ENCODE data around the gene EPB41L4A. TPM values are rescaled to one million over a fixed set of nuclear protein-coding genes. Genes with fewer than 3 reads are reported as not detected.

The EPB41L4A gene
- total and polyA plus RNA-seq, 2 donors (not counting 3 experiments of a cell fraction or from before 2014, with no cell fraction given), result 6.0 to 17.9 TPM

- Histone ChIP-seq H3K4me3 (replicated peaks in 1 of 3; ENCODE audit: insufficient read depth in 1 of 3, low read depth in 1 of 3, low read length in 3 of 3) (no peak overlapping the region), H3K9me3 (replicated peaks; ENCODE audit: control insufficient read depth, insufficient read depth, low read length) (no peaks in the 10 kb centered on the region), H3K79me2 (ENCODE audit: control insufficient read depth, insufficient read depth, low read length) (no peaks in the 10 kb centered on the region), H3K36me3 (ENCODE audit: control insufficient read depth in 2 of 2, extremely low read depth in 1 of 2, insufficient read depth in 2 of 2, low read length in 2 of 2) (no peaks in the 10 kb centered on the region), H3K27me3 (ENCODE audit: control insufficient read depth in 2 of 2, insufficient read depth in 2 of 2, low read length in 2 of 2) (no peaks in the 10 kb centered on the region), H3K27ac (ENCODE audit: insufficient read depth, low read depth, low read length) (no peak overlapping the region), H4K20me1 (replicated peaks; ENCODE audit: control insufficient read depth, extremely low read depth, insufficient read depth, low read length) (no peaks in the 10 kb centered on the region), H3K4me2 (ENCODE audit: insufficient read depth, low read length) (no peak overlapping the region), H2AFZ (ENCODE audit: low read depth, low read length) (no peak overlapping the region), H3K4me1 (ENCODE audit: control insufficient read depth, extremely low read depth, insufficient read depth, low read length) (no peaks in the 10 kb centered on the region), H3K9ac (replicated peaks; ENCODE audit: extremely low read depth, insufficient read depth, low read length) (no peak overlapping the region), H3K9me1 (replicated peaks; ENCODE audit: control insufficient read depth, extremely low read depth, insufficient read depth, low read length) (no peaks in the 10 kb centered on the region)
- DNase-seq (ENCODE audit: low read depth, low spot score) (no peak), FAIRE-seq (no peak)
- no peak for TF ChIP-seq EZH2 (IDR thresholded peaks at IDR 0.05; ENCODE audit: borderline replicate concordance, low read depth, low read length, severe bottlenecking)
- no peak for TF ChIP-seq CTCF (IDR thresholded peaks at IDR 0.05; ENCODE audit: extremely low read depth in 1 of 2, insufficient read depth in 1 of 2, low read depth in 1 of 2, low read length in 2 of 2)
- TF ChIP-seq POLR2A (IDR thresholded peaks at IDR 0.05; ENCODE audit: low read depth, low read length), result no peak
- dilution Hi-C loops (cut with MboI; ENCODE audit: extremely low pct_ligation_motif_present, low sequenced_read_pairs) (no loop called here), intact Hi-C loops (cut with micrococcal nuclease) (no loop called here)
- CTCF ChIA-PET, result no interaction called here
- POLR2A ChIA-PET, result no interaction called here
- no TSS peak for BruUV-seq (replicated peaks)
Observed at GRCh38 chr5:112275671-112276070, 143.4 kb downstream of the EPB41L4A start.

- Histone ChIP-seq H3K4me2 (ENCODE audit: insufficient read depth, low read length) (no peak overlapping the region), H3K27me3 (ENCODE audit: control insufficient read depth in 2 of 2, insufficient read depth in 2 of 2, low read length in 2 of 2) (no peaks in the 10 kb centered on the region), H3K9me1 (replicated peaks; ENCODE audit: control insufficient read depth, extremely low read depth, insufficient read depth, low read length) (no peaks in the 10 kb centered on the region), H3K27ac (ENCODE audit: insufficient read depth, low read depth, low read length) (no peak overlapping the region), H3K9ac (replicated peaks; ENCODE audit: extremely low read depth, insufficient read depth, low read length) (no peak overlapping the region), H3K4me1 (ENCODE audit: control insufficient read depth, extremely low read depth, insufficient read depth, low read length) (no peaks in the 10 kb centered on the region), H3K36me3 (ENCODE audit: control insufficient read depth in 2 of 2, extremely low read depth in 1 of 2, insufficient read depth in 2 of 2, low read length in 2 of 2) (no peaks in the 10 kb centered on the region), H2AFZ (ENCODE audit: low read depth, low read length) (no peak overlapping the region), H3K4me3 (replicated peaks in 1 of 3; ENCODE audit: insufficient read depth in 1 of 3, low read depth in 1 of 3, low read length in 3 of 3) (no peak overlapping the region), H3K79me2 (ENCODE audit: control insufficient read depth, insufficient read depth, low read length) (no peaks in the 10 kb centered on the region), H4K20me1 (replicated peaks; ENCODE audit: control insufficient read depth, extremely low read depth, insufficient read depth, low read length) (no peaks in the 10 kb centered on the region), H3K9me3 (replicated peaks; ENCODE audit: control insufficient read depth, insufficient read depth, low read length) (no peaks in the 10 kb centered on the region)
- ChIA-PET CTCF (no interaction called here), POLR2A (no interaction called here)
- no TSS peak for BruUV-seq (replicated peaks)
- no peak for DNase-seq (ENCODE audit: low read depth, low spot score)
- intact Hi-C loops (cut with micrococcal nuclease) (no loop called here), dilution Hi-C loops (cut with MboI; ENCODE audit: extremely low pct_ligation_motif_present, low sequenced_read_pairs) (no loop called here)
- TF ChIP-seq POLR2AphosphoS5 (IDR thresholded peaks at IDR 0.05; ENCODE audit: insufficient read depth, low read depth, low read length), result no peak
- TF ChIP-seq FOS (IDR thresholded peaks at IDR 0.05; ENCODE audit: borderline replicate concordance, insufficient read depth, low read length), result no peak
- no peak for TF ChIP-seq MYC (IDR thresholded peaks at IDR 0.05; ENCODE audit: low read depth, low read length)
- TF ChIP-seq JUN (IDR thresholded peaks at IDR 0.05; ENCODE audit: borderline replicate concordance, insufficient read depth, insufficient read length, low read depth), result no peak
- TF ChIP-seq GATA2 (IDR thresholded peaks at IDR 0.05; ENCODE audit: insufficient read depth, insufficient read length, low read depth, low read length), result no peak
- no peak for TF ChIP-seq CTCF (IDR thresholded peaks at IDR 0.05; ENCODE audit: extremely low read depth in 1 of 2, insufficient read depth in 1 of 2, low read depth in 1 of 2, low read length in 2 of 2)
- TF ChIP-seq EZH2 (IDR thresholded peaks at IDR 0.05; ENCODE audit: borderline replicate concordance, low read depth, low read length, severe bottlenecking), result no peak
- TF ChIP-seq MAX (IDR thresholded peaks at IDR 0.05; ENCODE audit: insufficient read depth, insufficient read length), result no peak
- TF ChIP-seq POLR2A (IDR thresholded peaks at IDR 0.05; ENCODE audit: low read depth, low read length), result no peak
- FAIRE-seq, result no peak
Observed at GRCh38 chr5:112270299-112271293, 148.5 kb downstream of the EPB41L4A start.
